Tibial nerve (tissue), 4 donors: ENCODE data around the gene PNMA5.
"Not testable (repeated sequence)": the region's sequence is repeated elsewhere in the genome, so short reads cannot be mapped to it uniquely, and the experiment has no call there.

ENCODE experiments used
- EP300 ChIP-seq, 2 donors: sonication (generic); formaldehyde crosslinking; IDR thresholded peaks; one replicate each; pipeline ENCODE4 v1.6.1; 2017; ENCODE audit warnings: antibody characterized with exemption in 2 of 2, mild to moderate bottlenecking in 1 of 2
- POLR2A ChIP-seq, 2 donors: fragments of 450-650 bp; IDR thresholded peaks; one replicate each; pipeline ENCODE4 v1.6.1; 2017; ENCODE audit warnings: antibody characterized with exemption in 2 of 2, mild to moderate bottlenecking in 2 of 2, moderate library complexity in 2 of 2
- TF ChIP-seq, protein P1 (sequence below), 5 experiments: fragments of 200-600 bp in 3 of 5; fragments of 450-650 bp in 2 of 5; sonication (generic) in 3 of 5; IDR thresholded peaks; one replicate each; pipeline ENCODE4 v1.5.1; 2016 to 2019; ENCODE audit warnings: antibody characterized with exemption in 5 of 5, mild to moderate bottlenecking in 3 of 5, moderate library complexity in 2 of 5

- TF ChIP-seq, protein P1, sequence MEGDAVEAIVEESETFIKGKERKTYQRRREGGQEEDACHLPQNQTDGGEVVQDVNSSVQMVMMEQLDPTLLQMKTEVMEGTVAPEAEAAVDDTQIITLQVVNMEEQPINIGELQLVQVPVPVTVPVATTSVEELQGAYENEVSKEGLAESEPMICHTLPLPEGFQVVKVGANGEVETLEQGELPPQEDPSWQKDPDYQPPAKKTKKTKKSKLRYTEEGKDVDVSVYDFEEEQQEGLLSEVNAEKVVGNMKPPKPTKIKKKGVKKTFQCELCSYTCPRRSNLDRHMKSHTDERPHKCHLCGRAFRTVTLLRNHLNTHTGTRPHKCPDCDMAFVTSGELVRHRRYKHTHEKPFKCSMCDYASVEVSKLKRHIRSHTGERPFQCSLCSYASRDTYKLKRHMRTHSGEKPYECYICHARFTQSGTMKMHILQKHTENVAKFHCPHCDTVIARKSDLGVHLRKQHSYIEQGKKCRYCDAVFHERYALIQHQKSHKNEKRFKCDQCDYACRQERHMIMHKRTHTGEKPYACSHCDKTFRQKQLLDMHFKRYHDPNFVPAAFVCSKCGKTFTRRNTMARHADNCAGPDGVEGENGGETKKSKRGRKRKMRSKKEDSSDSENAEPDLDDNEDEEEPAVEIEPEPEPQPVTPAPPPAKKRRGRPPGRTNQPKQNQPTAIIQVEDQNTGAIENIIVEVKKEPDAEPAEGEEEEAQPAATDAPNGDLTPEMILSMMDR (IDR thresholded peaks at IDR 0.05), result not testable (repeated sequence)
- TF ChIP-seq POLR2A, EP300 (IDR thresholded peaks at IDR 0.05): not testable (repeated sequence)
Measured at GRCh38 chrX:153017174-153017573, 23.3 kb upstream of the PNMA5 start.
